Smooth muscle cell of the brain vasculature (primary cell): ENCODE data around the gene CSMD2.

ENCODE experiments used
- DNase-seq: peaks from one replicate; pipeline ENCODE4 v3.0.0-alpha.2; 2012; ENCODE audit warnings: low read depth, low spot score

Gene CSMD2

DNA sequence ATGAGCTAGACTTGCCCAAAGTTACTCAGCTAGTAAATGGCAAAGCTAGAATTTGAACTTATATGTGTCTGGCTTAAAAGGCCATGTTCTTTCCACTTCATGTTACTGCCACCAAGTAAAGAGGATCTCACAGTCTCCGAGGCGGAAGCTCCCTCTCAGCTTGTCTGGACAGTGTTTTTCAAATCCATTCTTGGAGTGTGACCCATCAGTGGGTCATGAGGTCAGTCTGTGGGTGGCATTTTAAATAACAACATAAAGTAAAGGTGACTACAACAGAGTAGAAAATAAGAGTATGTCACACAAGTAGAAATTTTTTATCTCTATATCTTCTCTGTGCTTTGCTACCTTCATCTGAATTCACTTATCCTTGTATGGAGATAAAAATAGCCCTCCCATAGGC lies 304.4 kb downstream of the CSMD2 start:
- DNase-seq, result no peak

DNA sequence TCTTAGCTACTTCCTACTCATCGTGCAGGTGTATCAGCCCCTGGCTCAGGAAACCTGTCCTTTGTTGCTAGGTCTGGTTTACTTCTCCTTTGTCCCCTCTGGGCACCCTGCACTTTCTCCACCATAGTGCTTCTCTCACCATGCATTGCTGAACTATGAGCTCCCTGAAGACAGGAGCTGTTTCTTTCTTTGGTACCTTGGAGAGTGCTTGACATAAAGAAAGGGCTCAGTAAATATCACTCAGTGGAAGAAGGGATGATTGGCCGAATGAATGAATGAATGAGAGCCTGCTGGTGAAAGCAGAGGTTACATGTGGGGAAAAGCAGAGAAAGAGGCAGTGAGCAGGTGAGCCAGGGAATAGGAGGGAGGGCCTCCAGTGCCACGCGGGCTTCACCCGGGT lies 310.9 kb downstream of the CSMD2 start:
- DNase-seq, result no peak

DNA sequence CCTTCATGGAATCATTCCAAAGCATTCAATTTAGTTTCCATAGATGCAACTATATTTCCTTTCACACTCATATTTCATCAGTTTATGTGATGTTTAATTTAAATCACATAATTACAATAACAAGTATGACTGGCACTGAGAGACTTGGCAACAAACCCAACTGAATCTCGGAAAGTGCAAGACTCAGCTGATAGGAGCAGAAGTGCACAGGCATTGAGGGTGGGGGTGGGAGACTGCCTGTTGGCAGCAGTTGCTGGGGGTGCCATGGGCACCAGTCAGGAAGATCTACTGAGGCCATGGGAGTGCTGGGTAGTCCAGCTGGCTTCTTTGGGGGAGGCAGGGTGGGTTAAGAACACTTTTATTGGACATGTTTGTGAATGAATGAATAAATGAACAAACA lies 311.6 kb downstream of the CSMD2 start:
- no peak for DNase-seq

DNA sequence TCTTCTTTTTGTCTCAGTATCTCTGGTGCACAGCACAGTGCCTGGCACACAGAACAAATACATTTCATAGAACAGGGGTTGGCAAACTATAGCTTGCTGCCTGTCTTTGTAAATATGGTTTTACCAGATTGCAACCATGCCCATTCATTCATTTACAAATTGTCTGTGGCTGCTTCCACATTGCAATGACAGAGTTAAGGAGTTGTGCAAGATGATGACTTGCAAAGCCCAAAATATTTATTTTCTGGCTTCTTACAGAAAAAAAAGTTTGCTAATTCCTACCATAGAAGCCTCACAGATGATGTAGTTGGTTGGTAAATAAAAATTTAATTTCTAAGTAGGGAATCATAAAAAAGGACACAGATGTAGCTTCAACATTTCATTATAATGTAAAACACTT lies 312.3 kb downstream of the CSMD2 start:
- DNase-seq, result no peak

- no peak for DNase-seq
These were observed 314.5 kb downstream of the CSMD2 start for GRCh38 chr1:33850481-33850880.

DNA sequence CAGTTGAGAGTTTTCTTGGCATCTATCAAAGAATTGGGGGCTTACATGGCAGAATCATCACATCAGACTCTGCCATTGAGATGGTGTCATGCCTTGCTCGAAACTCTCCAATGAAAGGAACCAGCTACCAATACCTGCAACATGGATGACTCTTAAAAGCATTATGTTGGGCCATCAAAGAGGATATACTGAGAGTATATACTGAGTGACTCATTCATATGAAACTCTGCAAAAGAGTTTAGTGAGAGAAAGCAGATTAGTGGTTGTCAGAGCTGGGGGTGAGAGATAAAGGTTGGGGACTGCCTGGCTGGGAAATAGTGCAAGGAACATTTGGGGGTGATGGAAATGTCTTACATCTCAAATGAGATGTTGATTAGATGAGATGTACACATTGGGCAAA lies 315.8 kb downstream of the CSMD2 start:
- no peak for DNase-seq

DNA sequence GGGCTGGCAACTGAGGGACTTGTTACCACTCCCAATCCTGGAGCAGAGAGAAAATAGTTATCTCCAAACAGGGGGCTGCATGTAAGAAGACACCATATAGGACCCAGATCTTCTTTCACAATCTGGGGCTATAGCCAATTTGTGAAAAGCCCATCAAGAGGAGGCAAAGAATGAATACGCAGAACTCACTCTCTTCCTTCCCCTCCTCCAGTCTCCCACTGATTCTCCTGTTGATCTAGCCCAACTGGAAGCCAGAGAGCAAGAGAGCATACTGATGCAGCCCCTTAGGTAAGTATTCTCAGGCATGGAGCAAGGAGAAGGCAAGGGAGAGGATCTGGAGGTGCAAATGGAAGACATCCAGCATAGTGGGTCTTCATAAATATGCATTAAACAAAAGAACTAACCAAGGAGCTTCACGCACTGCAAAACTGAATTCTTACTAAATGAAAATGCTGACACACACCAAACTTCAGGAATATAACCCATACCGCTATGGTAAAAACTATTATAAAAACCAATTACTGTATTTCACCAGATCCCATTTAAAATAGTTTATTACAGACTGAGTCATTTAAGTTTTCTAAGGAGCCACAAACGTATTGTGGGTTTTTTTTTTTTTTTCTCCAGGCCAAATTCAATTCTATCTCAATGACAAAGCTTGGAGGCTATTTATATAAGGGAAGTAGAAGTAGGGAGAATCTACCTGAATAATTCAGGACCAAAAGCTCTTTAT lies 316.7 kb downstream of the CSMD2 start:
- DNase-seq, result no peak

DNA sequence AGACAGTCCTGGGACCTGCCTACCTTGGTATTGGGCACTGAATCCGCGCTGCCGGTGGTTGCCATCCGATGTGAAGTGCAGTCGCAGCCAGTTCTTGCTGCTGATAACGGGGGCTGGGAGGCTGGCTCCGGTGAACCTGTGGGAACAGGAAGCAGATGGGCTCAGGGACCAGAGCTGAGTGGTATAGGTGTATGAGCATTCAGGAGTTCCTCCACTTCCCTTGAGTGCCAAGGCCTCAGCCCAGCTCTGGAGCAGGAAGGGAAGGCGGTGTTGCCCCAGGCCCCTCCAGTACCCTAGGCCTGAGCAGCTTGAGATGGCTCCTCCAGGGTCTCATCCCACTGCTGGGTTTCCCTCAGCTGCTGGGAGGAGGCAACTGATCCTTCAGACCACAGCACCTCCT lies 318.2 kb downstream of the CSMD2 start:
- DNase-seq, result no peak

DNA sequence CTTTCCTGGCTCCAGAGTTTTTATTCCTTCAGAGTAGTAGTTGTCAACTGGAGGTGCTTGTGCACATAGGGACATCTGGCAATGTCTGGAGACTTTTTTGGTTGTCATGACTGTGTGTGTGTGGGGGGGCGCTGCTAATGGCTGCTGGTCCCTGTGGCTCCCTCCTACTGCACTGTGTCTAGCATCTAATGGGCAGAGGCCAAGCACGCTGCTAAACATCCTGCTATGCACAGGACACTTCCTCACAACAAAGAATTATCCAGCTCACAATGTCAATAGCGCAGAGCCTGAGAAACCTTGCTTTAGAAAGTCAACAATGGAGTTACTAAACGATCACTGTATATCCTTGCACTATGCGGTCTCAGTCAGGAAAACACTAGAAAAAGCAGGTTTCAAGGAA lies 320.9 kb downstream of the CSMD2 start:
- DNase-seq, result no peak

DNA sequence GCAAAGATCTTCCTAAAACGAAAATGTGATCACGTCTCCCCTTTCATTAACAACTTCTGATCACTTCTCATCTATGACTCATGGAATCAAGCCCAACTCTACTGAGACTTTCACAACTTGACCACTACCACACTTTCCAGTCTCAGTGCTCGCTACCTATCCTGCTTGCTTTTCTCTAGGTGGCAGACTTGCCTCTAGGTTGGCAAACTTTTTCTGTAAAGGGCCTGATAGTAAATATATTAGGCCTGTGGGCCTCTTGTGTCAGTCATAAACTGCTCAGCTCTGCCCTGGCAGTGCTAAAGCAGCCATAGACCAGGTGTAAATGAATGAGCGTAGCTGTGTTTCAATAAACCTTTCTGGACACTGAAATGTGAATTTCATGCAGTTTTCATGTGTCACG lies 322.7 kb downstream of the CSMD2 start:
- DNase-seq, result no peak

DNA sequence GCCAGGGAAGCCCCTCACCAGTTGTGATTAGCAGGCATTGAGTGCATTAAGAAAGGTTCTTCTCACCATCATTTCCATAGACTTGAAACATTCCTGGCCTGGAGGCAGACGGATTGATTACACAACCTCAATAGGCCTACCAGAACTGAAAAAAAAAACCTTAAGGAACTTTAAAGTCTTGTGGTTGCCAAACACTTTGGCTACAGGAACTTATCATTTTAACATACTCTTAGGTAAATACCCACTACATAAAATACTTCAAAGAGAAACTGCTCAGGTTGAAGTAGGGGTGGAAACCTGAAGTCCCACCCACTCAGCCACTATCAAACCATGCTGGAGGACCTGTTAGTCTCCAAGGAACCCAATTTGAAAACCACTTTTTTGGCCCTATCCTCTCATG lies 323.5 kb downstream of the CSMD2 start:
- DNase-seq, result no peak

GRCh38 chr1:33837635-33838034 lies 327.4 kb downstream of the CSMD2 start:
- no peak for DNase-seq

- DNase-seq, result no peak
These were observed 328.1 kb downstream of the CSMD2 start for GRCh38 chr1:33836911-33837310.

GRCh38 chr1:33828654-33829053 lies 336.4 kb downstream of the CSMD2 start:
- DNase-seq, result no peak

DNA sequence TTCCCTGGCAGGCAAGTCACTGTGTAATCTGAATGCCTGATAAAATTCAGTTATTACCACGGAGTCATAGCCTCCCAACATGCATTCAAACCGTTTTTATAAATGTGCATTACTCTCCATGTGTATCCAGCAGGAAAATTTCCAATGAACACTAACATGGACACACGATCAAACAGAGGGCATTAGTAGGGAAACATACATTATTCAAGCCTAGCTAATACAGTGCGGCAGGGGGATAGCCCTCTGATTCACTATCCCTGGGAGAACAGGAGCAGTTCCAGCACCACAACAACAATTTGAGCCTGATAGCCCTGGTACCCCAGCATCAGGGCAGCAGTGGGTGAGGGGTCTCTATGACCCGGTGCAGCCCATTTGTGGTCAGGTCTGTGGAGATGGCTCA lies 337.0 kb downstream of the CSMD2 start:
- DNase-seq, result no peak

DNA sequence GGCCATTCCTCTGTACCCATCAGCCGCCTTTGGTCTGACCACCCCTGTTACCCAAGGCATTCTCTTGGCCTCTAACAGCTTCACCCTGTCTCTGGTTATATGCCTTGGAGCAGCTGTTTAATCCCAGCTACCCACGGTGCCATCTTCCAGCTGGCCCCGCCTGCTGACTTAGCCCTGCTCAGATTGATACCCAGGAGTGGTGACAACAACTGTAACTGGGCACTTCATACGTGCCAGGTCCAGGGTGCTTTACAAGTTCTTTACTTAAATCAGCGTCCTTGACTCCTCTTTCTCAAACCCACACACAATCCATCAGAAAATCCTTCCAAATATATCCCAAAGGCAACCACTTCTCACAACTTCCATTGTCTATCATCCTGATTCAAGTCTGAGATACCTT lies 338.3 kb downstream of the CSMD2 start:
- no peak for DNase-seq

DNA sequence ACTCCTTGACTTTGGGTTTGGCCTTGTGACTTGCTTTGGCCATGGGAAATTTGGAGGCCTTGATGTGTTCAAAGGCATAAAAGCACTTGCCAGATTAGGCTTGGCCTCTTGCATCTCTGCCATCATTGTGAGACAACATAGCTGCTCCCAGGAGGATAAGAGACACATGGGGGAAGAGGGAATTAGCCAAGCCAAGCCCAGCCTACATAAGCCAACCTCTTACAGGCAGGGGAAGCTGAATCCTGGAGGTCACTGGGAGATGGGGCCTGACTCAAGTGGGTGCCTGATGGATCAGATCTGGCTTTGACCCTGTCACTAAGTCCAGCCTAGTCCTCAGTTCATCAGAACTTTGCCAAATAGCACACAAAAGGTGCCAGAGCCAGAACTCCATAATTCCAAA lies 338.7 kb downstream of the CSMD2 start:
- DNase-seq, result no peak

DNA sequence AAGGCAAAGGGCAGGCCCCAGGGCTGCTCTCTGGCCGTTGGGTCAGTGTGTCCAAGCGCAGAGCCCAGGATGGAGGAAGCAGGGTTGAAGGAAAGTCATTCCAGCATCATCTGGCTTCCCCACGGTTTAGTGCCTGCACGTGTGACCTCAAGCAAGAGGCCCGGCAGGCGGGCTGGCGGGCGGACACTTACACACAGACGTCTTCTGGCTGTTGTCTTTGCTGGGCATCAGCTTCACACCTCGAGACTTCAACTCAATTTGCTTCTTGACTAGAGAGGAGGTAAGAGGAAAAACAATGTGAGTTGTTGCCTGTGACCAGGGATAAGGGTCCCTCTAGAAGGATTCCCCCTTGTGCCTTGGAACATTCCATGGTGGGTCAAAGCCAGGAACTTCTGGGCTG lies 339.5 kb downstream of the CSMD2 start:
- no peak for DNase-seq

DNA sequence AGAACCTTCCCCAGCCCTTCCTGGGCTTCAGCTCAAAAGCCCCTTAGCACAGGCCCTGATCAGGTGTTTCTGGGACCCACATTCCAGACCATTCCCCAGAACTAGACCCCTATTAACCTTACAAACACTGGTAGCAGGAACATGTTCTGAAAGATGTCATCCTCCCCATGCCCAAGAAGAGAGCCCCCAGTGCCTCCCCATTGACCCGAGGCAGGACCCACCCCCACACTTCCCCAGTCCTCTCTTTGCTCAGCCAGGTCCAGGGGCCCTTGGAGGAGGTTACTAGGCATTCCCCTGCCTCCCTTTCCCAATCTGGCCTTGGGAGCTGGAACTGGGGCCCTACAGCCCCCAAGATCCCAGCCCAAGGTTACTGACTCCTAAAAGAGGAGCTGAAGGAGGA lies 340.1 kb downstream of the CSMD2 start:
- no peak for DNase-seq

DNA sequence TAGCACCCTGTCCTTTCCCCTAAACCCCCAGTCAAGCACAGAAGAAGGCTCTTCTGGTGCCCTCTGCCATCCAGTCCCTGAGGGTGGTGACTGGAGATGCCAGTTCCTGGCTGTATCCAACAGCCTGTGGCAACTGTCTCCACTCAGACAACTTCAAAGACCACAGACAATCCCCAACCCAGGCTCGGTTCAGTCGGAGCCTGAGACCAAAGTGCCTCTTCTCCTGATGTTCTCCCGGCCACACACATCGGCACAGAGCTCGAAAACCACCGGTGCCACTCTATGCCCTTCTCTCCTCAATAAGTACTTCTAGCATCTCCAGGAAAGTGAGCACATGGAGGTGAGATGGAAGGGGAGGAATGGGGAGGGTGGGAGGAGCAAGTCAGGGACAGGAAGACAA lies 340.7 kb downstream of the CSMD2 start:
- DNase-seq, result no peak

- DNase-seq, result no peak
These were observed 341.2 kb downstream of the CSMD2 start for GRCh38 chr1:33823830-33824229.

DNA sequence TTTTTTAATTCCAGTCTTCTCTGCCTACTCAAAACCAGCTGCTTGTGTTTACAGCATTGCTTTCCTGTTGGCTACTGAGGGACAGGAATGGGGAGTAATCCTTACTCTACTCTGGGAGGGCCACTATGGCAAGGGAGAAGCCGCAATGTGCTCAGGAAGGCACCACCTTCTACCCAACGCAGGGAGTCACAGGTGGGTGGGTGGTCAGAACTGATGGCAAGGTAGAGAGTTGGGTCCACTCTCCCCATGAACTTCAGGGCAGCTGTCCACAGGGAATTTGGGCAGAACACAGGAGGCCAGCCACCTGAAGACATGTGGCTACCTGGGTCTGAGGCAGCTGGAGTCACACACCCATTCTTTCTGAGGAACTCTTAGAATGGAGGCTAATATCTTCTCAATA lies 341.6 kb downstream of the CSMD2 start:
- DNase-seq, result no peak

GRCh38 chr1:33822396-33822795 lies 342.6 kb downstream of the CSMD2 start:
- DNase-seq, result no peak

GRCh38 chr1:33821291-33821690 lies 343.7 kb downstream of the CSMD2 start:
- DNase-seq, result no peak
